Measurements from ENCODE around the gene WHAMM.

WHAMM gene

DNA sequence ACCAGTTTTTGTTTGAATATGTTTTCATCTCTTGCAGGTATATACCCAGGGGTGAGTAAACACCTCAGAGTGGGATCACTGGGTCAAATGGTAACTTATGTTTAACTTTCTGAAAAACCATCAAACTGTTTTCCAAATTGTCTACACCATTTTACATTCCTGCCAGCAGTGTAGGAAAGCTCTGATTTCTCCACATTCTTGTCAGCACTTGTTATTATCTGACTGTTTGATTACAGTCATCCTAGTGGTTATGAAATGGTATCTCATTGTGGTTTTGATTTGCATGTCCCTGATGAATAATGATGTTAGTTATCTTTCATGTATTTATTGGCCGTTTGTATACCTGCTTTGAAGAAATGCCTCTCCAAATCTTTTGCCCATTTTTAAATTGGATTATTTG is 17.4 kb upstream of the WHAMM start:
- no peak for TF ChIP-seq POLR2AphosphoS5 (IDR thresholded peaks at IDR 0.05; ENCODE audit: low read depth, low read length)
- TF ChIP-seq SIN3A (IDR thresholded peaks at IDR 0.05; ENCODE audit: borderline replicate concordance, insufficient read depth, low read length), result no peak
- TF ChIP-seq, protein P1, sequence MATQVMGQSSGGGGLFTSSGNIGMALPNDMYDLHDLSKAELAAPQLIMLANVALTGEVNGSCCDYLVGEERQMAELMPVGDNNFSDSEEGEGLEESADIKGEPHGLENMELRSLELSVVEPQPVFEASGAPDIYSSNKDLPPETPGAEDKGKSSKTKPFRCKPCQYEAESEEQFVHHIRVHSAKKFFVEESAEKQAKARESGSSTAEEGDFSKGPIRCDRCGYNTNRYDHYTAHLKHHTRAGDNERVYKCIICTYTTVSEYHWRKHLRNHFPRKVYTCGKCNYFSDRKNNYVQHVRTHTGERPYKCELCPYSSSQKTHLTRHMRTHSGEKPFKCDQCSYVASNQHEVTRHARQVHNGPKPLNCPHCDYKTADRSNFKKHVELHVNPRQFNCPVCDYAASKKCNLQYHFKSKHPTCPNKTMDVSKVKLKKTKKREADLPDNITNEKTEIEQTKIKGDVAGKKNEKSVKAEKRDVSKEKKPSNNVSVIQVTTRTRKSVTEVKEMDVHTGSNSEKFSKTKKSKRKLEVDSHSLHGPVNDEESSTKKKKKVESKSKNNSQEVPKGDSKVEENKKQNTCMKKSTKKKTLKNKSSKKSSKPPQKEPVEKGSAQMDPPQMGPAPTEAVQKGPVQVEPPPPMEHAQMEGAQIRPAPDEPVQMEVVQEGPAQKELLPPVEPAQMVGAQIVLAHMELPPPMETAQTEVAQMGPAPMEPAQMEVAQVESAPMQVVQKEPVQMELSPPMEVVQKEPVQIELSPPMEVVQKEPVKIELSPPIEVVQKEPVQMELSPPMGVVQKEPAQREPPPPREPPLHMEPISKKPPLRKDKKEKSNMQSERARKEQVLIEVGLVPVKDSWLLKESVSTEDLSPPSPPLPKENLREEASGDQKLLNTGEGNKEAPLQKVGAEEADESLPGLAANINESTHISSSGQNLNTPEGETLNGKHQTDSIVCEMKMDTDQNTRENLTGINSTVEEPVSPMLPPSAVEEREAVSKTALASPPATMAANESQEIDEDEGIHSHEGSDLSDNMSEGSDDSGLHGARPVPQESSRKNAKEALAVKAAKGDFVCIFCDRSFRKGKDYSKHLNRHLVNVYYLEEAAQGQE (IDR thresholded peaks at IDR 0.05; ENCODE audit: insufficient read depth in 1 of 2, low read depth in 2 of 2, low read length in 2 of 2), result no peak
- TF ChIP-seq TAF1 (IDR thresholded peaks at IDR 0.05; ENCODE audit: borderline replicate concordance, insufficient read depth, low read length), result no peak
- no peak for TF ChIP-seq FOXP2 (optimal IDR thresholded peaks at IDR 0.05; ENCODE audit: borderline replicate concordance, extremely low read depth, extremely low read length, insufficient read depth)

- TF ChIP-seq TAF1 (IDR thresholded peaks at IDR 0.05; ENCODE audit: borderline replicate concordance, insufficient read depth, low read length), result no peak
- TF ChIP-seq, protein P1 (IDR thresholded peaks at IDR 0.05; ENCODE audit: insufficient read depth in 1 of 2, low read depth in 2 of 2, low read length in 2 of 2), result no peak
- TF ChIP-seq SIN3A (IDR thresholded peaks at IDR 0.05; ENCODE audit: borderline replicate concordance, insufficient read depth, low read length), result no peak
- no peak for TF ChIP-seq POLR2AphosphoS5 (IDR thresholded peaks at IDR 0.05; ENCODE audit: low read depth, low read length)
- no peak for TF ChIP-seq FOXP2 (optimal IDR thresholded peaks at IDR 0.05; ENCODE audit: borderline replicate concordance, extremely low read depth, extremely low read length, insufficient read depth)
These were observed 15.7 kb upstream of the WHAMM start for GRCh38 chr15:82793737-82794136.

- TF ChIP-seq FOXP2 (optimal IDR thresholded peaks at IDR 0.05; ENCODE audit: borderline replicate concordance, extremely low read depth, extremely low read length, insufficient read depth) (no peak), POLR2AphosphoS5 (IDR thresholded peaks at IDR 0.05; ENCODE audit: low read depth, low read length) (no peak), TAF1 (IDR thresholded peaks at IDR 0.05; ENCODE audit: borderline replicate concordance, insufficient read depth, low read length) (no peak), SIN3A (IDR thresholded peaks at IDR 0.05; ENCODE audit: borderline replicate concordance, insufficient read depth, low read length) (no peak)
- TF ChIP-seq, protein P1 (IDR thresholded peaks at IDR 0.05; ENCODE audit: insufficient read depth in 1 of 2, low read depth in 2 of 2, low read length in 2 of 2), result no peak
These were observed 11.3 kb upstream of the WHAMM start for GRCh38 chr15:82798104-82798503.

GRCh38 chr15:82798531-82799166 is 10.8 kb upstream of the WHAMM start:
- TF ChIP-seq TAF1 (IDR thresholded peaks at IDR 0.05; ENCODE audit: borderline replicate concordance, insufficient read depth, low read length) (no peak), SIN3A (IDR thresholded peaks at IDR 0.05; ENCODE audit: borderline replicate concordance, insufficient read depth, low read length) (no peak), FOXP2 (optimal IDR thresholded peaks at IDR 0.05; ENCODE audit: borderline replicate concordance, extremely low read depth, extremely low read length, insufficient read depth) (no peak), POLR2AphosphoS5 (IDR thresholded peaks at IDR 0.05; ENCODE audit: low read depth, low read length) (no peak)
- TF ChIP-seq, protein P1 (IDR thresholded peaks at IDR 0.05; ENCODE audit: insufficient read depth in 1 of 2, low read depth in 2 of 2, low read length in 2 of 2), result no peak
